ENCODE measurements around the gene PSORS1C2.

The PSORS1C2 gene

DNA sequence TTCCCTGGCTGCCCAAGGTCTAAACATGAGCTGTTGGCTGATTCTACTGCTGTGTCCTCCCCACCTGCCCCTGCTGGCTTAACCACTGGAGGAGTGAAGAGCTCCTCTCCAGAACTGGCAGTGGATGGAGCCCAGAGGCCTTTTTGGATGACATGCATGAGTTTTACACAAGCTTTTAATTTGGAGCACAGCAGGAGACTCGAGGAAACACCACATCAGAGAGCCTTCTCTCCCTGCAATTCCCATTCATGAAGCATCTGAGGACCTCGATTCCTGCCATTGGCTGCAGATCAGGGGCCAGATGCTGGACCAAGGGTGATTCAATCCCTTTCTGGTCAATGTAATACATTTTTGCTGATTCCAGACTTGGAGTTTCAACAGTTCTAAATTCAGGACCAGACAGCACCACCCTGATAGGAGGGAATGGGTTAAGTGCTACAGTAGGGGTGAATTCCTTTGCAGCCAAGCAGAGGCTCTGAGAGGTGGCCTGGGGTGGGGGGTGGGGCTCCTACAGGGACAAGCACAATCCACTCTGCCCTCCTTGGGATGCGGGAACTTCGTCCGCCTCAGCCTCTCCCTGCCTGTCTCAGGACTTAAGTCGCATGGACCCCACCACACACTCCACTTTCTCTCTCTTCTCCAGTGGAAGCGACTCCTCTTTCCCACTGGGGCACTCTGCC lies 24.9 kb downstream of the PSORS1C2 start:
- DNase-seq (ENCODE audit: low read depth), result no peak

- DNase-seq (ENCODE audit: low read depth), result no peak
These were observed 26.4 kb downstream of the PSORS1C2 start, which contains the start of gene C6orf15 for GRCh38 chr6:31112478-31112877. TSS of gene C6orf15 (minus strand) at chr6:31112575. CDS start at chr6:31112555, 20 bp downstream.

GRCh38 chr6:31111712-31112111 lies 27.2 kb downstream of the PSORS1C2 start:
- no peak for DNase-seq (ENCODE audit: low read depth)

DNA sequence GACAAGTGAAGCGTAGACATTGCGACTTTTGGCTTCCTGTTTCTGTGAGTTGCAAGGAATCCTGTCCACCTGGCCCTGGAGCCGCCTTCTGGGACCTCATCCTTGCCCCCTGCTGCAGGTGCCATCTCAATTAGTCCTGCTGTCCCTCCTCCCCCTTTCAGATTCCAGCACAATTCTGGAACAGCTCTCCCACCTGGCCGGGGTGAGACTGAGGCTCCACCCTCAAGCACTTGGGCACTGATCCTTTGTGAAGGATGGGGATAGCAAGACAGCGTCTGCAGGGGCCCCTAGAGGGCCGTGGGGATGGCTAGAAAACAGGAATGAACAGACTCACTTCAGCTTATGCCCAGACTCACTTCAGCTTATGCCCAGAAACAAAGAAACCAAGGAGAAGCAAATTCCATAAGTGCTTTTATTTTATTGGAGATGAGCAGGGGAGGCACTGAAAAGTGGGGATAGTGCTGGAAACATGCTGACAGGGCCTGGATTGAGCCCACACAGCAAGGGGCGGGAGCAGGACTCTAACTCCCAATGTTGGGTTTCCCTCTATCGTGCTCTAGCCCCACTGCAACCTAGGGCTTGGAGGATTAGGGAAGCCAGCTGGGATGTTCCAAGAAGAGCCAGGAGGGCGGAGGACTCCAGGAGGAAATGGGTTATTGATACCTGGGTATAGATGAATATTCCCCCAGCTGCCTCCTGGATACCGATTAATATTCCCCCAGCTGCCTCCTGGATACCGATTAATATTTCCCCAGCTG lies 27.9 kb downstream of the PSORS1C2 start:
- DNase-seq (ENCODE audit: low read depth), result no peak

GRCh38 chr6:31107052-31107451 lies 31.8 kb downstream of the PSORS1C2 start:
- DNase-seq (ENCODE audit: low read depth), result no peak

- no peak for DNase-seq (ENCODE audit: low read depth)
These were observed 35.7 kb downstream of the PSORS1C2 start for GRCh38 chr6:31103136-31103535.

DNA sequence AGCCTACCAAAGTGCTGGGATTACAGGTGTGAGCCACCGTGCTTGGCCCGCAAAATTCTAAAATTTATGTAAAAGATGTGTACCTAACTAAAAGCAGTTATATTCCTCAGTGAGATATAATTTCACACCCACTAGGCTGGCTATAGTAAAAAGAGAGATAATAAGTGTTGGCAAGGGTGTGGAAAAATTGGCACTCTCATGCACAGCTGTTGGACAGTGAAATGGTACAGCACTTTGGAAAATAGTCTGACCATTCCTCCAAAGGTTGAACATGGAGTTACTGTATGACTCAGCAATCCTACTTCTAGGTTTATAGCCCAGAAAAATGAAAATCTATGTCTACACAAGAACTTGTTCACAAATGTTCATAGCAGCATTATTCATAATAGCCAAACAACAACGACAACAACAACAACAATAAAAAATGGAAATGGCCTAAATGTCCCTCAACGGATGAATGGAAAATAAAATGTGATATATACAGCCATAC lies 40.4 kb downstream of the PSORS1C2 start:
- no peak for DNase-seq (ENCODE audit: low read depth)

DNA sequence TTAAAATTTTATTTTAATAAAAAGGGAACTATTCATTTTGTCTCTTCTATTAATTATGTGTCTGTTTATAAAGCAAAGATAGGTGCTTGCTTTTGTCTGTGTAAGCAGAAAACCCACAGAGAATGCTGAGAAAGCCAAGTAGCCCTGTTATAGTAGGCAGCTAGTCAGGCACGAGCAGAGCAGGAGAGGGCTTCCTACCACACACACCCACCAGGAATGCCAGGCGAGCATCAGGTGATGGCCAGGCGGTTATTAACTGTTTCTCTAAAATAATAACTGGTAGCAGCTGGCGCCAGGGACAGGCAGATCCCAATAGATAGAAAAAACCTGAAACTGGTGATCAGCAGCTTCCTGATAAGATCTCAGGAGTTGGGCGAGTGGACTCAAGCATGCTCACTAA lies 42.2 kb downstream of the PSORS1C2 start:
- DNase-seq (ENCODE audit: low read depth), result no peak

GRCh38 chr6:31096215-31096614 lies 42.7 kb downstream of the PSORS1C2 start:
- no peak for DNase-seq (ENCODE audit: low read depth)

DNA sequence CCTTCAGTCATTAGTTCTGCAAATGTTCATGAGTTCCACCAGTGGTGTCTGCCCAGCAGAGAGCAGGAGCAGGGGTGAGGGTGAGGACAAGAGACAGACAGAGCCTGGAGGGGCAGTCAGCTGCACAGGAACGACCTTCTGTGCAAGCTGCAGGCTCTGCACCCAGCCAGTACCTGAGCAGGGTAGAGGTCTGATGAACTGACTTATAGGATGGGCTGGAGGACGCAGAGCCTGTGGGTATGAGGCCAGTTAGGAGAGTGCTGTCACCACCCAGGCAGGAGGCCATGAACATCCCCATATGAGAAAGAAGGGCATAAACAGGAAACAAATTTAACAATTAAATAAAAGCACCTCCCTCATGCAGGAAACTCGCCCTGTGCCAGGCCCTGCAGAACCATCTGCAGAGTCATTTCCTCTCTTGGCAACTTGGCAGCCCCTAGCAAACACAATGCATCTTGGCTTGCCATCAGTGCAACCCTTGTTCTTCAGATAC lies 44.4 kb downstream of the PSORS1C2 start:
- no peak for DNase-seq (ENCODE audit: low read depth)

- no peak for DNase-seq (ENCODE audit: low read depth)
These were observed 45.9 kb downstream of the PSORS1C2 start for GRCh38 chr6:31092769-31093505.

DNA sequence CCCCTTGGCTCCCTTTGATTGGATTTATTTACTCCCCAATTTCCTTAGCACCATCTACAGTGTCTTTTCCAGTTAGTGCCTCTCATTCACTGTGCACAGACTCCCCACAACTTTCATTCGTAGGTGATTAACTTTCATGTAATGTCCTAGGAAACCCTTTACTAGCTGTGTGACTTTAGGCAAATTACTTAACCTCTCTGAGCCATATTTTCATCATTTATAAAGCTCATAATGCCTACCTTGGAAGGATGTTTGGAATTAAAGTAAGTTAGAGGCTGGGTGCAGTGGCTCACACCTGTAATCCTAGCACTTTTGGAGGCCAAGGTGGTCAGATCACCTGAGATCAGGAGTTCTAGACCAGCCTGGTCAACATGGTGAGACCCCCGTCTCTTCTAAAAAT lies 46.6 kb downstream of the PSORS1C2 start:
- DNase-seq (ENCODE audit: low read depth), result no peak

DNA sequence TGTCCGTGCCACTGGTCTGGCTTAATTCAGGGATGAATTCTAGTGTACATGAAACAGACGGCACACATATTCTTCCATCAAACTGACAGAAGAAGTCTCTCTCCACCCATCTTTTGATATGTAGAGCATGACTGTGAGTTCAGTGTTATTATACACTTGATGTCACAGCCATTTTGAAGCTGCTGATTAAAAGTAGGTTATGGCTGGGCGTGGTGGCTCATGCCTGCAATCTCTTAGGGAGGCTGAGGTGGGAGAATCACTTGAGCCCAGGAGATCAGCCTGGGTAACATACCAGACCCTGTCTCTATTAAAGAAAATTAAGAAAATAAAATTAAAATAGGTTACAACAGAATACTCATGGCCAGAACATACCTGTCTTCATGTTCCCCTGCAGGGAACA lies 47.2 kb downstream of the PSORS1C2 start:
- no peak for DNase-seq (ENCODE audit: low read depth)

DNA sequence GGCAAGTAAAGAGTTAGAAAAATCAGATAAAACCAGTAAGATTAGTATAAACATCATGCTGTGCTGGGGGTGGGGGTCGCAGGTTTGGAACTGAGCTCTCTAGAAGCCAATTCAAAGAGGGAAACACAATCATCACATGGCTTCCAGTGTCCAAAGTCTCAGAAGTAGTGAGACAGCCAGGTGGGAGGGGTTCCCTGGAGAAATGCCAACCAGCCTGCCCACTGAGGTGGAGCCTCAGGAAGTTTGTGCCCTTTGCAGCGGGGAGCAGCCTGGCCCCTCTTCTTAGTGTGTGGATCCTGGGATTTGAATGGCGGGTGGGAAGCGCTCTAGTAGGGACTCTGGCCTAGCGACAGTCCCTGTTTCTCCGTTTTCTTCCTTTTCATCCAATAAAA lies 47.9 kb downstream of the PSORS1C2 start:
- no peak for DNase-seq (ENCODE audit: low read depth)

- no peak for DNase-seq (ENCODE audit: low read depth)
These were observed 48.4 kb downstream of the PSORS1C2 start for GRCh38 chr6:31090275-31090972.
